PC-3 (cell line): Measurements from ENCODE around the gene SAP30. TPM values are rescaled to one million over a fixed set of nuclear protein-coding genes. Genes with fewer than 3 reads are reported as not detected.
A peak's percentile ranks its signal among the peaks of the same experiment; 100 is the strongest.

Source experiments
- ATAC-seq: fragments of 200-7000 bp; cut with Tn5 transposase; 2 replicates; pipeline ENCODE4 v1.9.1; 2020; ENCODE audit warnings: mild to moderate bottlenecking, moderate library complexity
- BruUV-seq: library from RNA; stranded (reverse); fragments of 400-500 nt; replicated peaks from 2 replicates; lab custom pipeline; 2021; lab: Mats Ljungman, UMichigan
- CTCF ChIA-PET: fragments of 300-600 bp; sonication (Branson Sonifier 250); formaldehyde crosslinking; loops from one replicate; lab custom pipeline; 2022; ENCODE audit warnings: antibody characterized with exemption; lab: Charles Lee
- POLR2A ChIA-PET: fragments of 300-600 bp; sonication (Branson Sonifier 250); formaldehyde crosslinking; loops from one replicate; lab custom pipeline; 2022; ENCODE audit warnings: antibody characterized with exemption; ENCODE audit not compliant: unreplicated experiment; lab: Charles Lee
- DNase-seq: peaks from one replicate; pipeline ENCODE4 v3.0.0-alpha.2; 2015
- H2AFZ ChIP-seq: fragments of 300-600 bp; sonication (generic); 2 replicates; pipeline ENCODE4 v1.6.0; 2016; ENCODE audit warnings: antibody characterized with exemption, low read length
- H3F3A ChIP-seq: fragments of 300-600 bp; sonication (generic); one replicate; pipeline ENCODE4 v1.6.0; 2017; ENCODE audit warnings: antibody characterized with exemption, low read length, control low read depth, mild to moderate bottlenecking; ENCODE audit not compliant: unreplicated experiment
- H3K27ac ChIP-seq: fragments of 300-600 bp; sonication (generic); 2 replicates; pipeline ENCODE4 v1.5.1; 2016; ENCODE audit warnings: mild to moderate bottlenecking, low read length
- H3K27me3 ChIP-seq: fragments of 300-600 bp; sonication (generic); 2 replicates; pipeline ENCODE4 v1.6.1; 2016; ENCODE audit warnings: low read length, mixed read lengths
- H3K36me3 ChIP-seq: fragments of 300-600 bp; sonication (generic); 2 replicates; pipeline ENCODE4 v1.6.1; 2016; ENCODE audit warnings: low read depth, mixed run types, low read length, mixed read lengths
- H3K4me1 ChIP-seq: fragments of 300-600 bp; sonication (generic); 2 replicates; pipeline ENCODE4 v1.5.1; 2016; ENCODE audit warnings: low read length; ENCODE audit not compliant: insufficient read depth
- H3K4me2 ChIP-seq: fragments of 300-600 bp; sonication (generic); 2 replicates; pipeline ENCODE4 v1.6.0; 2016; ENCODE audit warnings: low read length
- H3K4me3 ChIP-seq: fragments of 300-600 bp; sonication (generic); 2 replicates; pipeline ENCODE4 v1.5.1; 2016; ENCODE audit warnings: mild to moderate bottlenecking, low read length, mixed read lengths
- H3K79me2 ChIP-seq: fragments of 300-600 bp; sonication (generic); 2 replicates; pipeline ENCODE4 v1.6.1; 2017; ENCODE audit warnings: low read length, mixed read lengths
- H3K9ac ChIP-seq: fragments of 300-600 bp; sonication (generic); 2 replicates; pipeline ENCODE4 v1.6.0; 2016; ENCODE audit warnings: mild to moderate bottlenecking, low read length
- H3K9me2 ChIP-seq: fragments of 300-600 bp; sonication (generic); replicated peaks from 2 replicates; pipeline ENCODE4 v1.6.1; 2016; ENCODE audit warnings: mixed run types, low read length, mixed read lengths
- H3K9me3 ChIP-seq: fragments of 300-600 bp; sonication (generic); 2 replicates; pipeline ENCODE4 v1.6.1; 2016; ENCODE audit warnings: low read length, mixed read lengths
- H4K20me1 ChIP-seq: fragments of 300-600 bp; sonication (generic); 2 replicates; pipeline ENCODE4 v1.6.1; 2016; ENCODE audit warnings: low read length, mixed read lengths
- EZH2 ChIP-seq: fragments of 300-600 bp; sonication (generic); IDR thresholded peaks from one replicate; pipeline ENCODE4 v1.6.1; 2017; ENCODE audit warnings: antibody characterized with exemption, mild to moderate bottlenecking, low read length; ENCODE audit not compliant: unreplicated experiment
- EZH2phosphoT487 ChIP-seq: fragments of 300-600 bp; sonication (generic); IDR thresholded peaks from 2 replicates; pipeline ENCODE4 v1.6.1; 2018; ENCODE audit warnings: mild to moderate bottlenecking, antibody characterized with exemption, low read length, borderline replicate concordance
- intact Hi-C: fragments of 100-400 bp; cut with micrococcal nuclease; formaldehyde crosslinking; loops from 2 replicates; pipeline ENCODE4 v1.9.0; 2023
- total RNA-seq: library from RNA; depleted of rRNA; stranded (reverse); fragments of >200 nt; gene quantifications from 2 replicates; pipeline ENCODE4 v1.2.3, GENCODE V29; 2014
- TF ChIP-seq, protein P1 (sequence below): fragments of 300-600 bp; sonication (generic); conservative IDR thresholded peaks from 2 replicates; pipeline ENCODE4 v1.5.1; 2017; ENCODE audit warnings: antibody characterized with exemption, low read depth, mild to moderate bottlenecking, low read length

Gene SAP30
- total RNA-seq, 1 experiment from 2014 or later: 38.8 TPM

GRCh38 chr4:173365359-173365996 lies 5.3 kb upstream of the SAP30 start:
- no TSS peak for BruUV-seq
- no peaks in the 10 kb centered on the region for H3K79me2 ChIP-seq
- no peak overlapping the region for H3K9ac ChIP-seq
- H3K4me3 ChIP-seq: no peak overlapping the region
- H3F3A ChIP-seq: no peaks in the 10 kb centered on the region
- intact Hi-C loops: loop anchor here (5.0 kb wide), 1 partner anchor 52 kb away; no protein-coding TSS in a partner anchor
- H3K27ac ChIP-seq: no peak overlapping the region
- ChIA-PET POLR2A (no interaction called here), CTCF (interaction anchor here (0.7 kb wide), 1 partner anchor 383 kb away, joined by 3 read pairs; no protein-coding TSS in a partner anchor)
- H3K4me2 ChIP-seq: no peak overlapping the region
- no peaks in the 10 kb centered on the region for H3K36me3 ChIP-seq
- TF ChIP-seq, protein P1, sequence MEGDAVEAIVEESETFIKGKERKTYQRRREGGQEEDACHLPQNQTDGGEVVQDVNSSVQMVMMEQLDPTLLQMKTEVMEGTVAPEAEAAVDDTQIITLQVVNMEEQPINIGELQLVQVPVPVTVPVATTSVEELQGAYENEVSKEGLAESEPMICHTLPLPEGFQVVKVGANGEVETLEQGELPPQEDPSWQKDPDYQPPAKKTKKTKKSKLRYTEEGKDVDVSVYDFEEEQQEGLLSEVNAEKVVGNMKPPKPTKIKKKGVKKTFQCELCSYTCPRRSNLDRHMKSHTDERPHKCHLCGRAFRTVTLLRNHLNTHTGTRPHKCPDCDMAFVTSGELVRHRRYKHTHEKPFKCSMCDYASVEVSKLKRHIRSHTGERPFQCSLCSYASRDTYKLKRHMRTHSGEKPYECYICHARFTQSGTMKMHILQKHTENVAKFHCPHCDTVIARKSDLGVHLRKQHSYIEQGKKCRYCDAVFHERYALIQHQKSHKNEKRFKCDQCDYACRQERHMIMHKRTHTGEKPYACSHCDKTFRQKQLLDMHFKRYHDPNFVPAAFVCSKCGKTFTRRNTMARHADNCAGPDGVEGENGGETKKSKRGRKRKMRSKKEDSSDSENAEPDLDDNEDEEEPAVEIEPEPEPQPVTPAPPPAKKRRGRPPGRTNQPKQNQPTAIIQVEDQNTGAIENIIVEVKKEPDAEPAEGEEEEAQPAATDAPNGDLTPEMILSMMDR: no peak
- no peak for TF ChIP-seq EZH2phosphoT487
- no peak for TF ChIP-seq EZH2
- no peak for DNase-seq
- ATAC-seq: no peak
- H3K27me3 ChIP-seq: no peaks in the 10 kb centered on the region
- no peaks in the 10 kb centered on the region for H3K9me2 ChIP-seq
- no peaks in the 10 kb centered on the region for H4K20me1 ChIP-seq
- H3K9me3 ChIP-seq: no peaks in the 10 kb centered on the region
- H2AFZ ChIP-seq: no peak overlapping the region
- H3K4me1 ChIP-seq: peaks cover 13% of the 10 kb centered on the region

DNA sequence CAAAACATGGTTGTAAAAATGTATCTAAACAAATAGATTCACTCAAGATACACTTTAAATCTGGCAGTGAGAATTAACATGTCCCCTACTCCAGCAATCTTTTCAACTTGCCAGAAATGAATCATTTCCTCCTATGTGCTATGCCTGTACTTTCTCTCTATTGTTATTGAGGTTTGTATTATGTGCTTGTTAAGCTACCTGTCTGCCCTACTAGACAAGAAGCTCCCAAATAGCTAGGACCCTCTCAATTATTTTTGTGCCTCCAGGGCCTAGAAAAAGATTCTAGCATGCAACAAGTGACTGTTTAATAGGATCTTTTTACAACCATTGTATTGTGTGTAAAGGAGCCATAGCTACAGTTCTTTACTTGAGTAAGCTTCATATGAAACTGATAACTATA lies 3.5 kb upstream of the SAP30 start:
- Histone ChIP-seq H3K79me2 (peaks cover 10% of the 10 kb centered on the region), H3K36me3 (no peaks in the 10 kb centered on the region), H3K4me1 (peaks cover 13% of the 10 kb centered on the region), H3K27ac (no peak overlapping the region), H3K4me2 (peak overlapping the region; percentile 37), H3K9me2 (no peaks in the 10 kb centered on the region), H3F3A (no peaks in the 10 kb centered on the region), H3K9ac (no peak overlapping the region), H2AFZ (no peak overlapping the region), H4K20me1 (no peaks in the 10 kb centered on the region), H3K4me3 (peak overlapping the region; percentile 40; the same call in 1 of the 2 replicates), H3K27me3 (no peaks in the 10 kb centered on the region), H3K9me3 (no peaks in the 10 kb centered on the region)
- DNase-seq (peak; percentile 53), ATAC-seq (no peak)
- TF ChIP-seq, protein P1: no peak
- TF ChIP-seq EZH2phosphoT487: no peak
- intact Hi-C loops: loop anchor here (5.0 kb wide), 1 partner anchor 50 kb away; no protein-coding TSS in a partner anchor
- ChIA-PET POLR2A (no interaction called here), CTCF (no interaction called here)
- BruUV-seq: no TSS peak

DNA sequence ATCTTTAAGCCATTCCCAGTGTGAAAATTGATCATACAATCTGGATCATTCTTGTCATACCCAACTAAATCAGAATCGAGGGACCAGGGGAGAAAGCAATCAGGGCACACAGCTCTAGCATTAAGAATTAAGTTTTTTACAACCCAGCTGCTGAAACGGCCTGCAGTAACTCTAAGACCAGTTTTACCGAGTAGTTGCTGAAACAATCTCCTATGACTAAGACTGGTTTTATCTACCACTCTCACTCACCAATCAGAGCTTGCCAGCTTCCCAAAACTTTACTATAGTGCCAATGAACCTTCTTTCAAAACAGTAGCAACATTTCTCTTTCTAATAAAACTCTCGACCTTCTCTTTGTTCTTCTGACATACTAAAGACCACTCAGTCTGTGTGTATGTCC lies 2.8 kb upstream of the SAP30 start:
- ChIA-PET POLR2A (no interaction called here), CTCF (no interaction called here)
- peak overlapping the region; percentile 37 for H3K4me2 ChIP-seq
- peaks cover 17% of the 10 kb centered on the region for H3K79me2 ChIP-seq
- H3K9me2 ChIP-seq: no peaks in the 10 kb centered on the region
- DNase-seq (peak; percentile 23), ATAC-seq (no peak)
- no peak overlapping the region for H3K27ac ChIP-seq
- intact Hi-C loops: loop anchor here (5.0 kb wide), 1 partner anchor 49 kb away; no protein-coding TSS in a partner anchor
- H4K20me1 ChIP-seq: no peaks in the 10 kb centered on the region
- H3K27me3 ChIP-seq: no peaks in the 10 kb centered on the region
- H3K4me1 ChIP-seq: peaks cover 13% of the 10 kb centered on the region
- no peaks in the 10 kb centered on the region for H3K9me3 ChIP-seq
- no peaks in the 10 kb centered on the region for H3K36me3 ChIP-seq
- BruUV-seq: no TSS peak
- peak overlapping the region; percentile 40; the same call in 1 of the 2 replicates for H2AFZ ChIP-seq
- H3K4me3 ChIP-seq: peak overlapping the region; percentile 40; the same call in 1 of the 2 replicates
- no peaks in the 10 kb centered on the region for H3F3A ChIP-seq
- TF ChIP-seq, protein P1: no peak
- TF ChIP-seq EZH2phosphoT487 (no peak), EZH2 (no peak)
- H3K9ac ChIP-seq: no peak overlapping the region
